ENCODE data around the gene BANF1.

The BANF1 gene

GRCh38 chr11:66001942-66002647 lies at the start of gene BANF1, which contains the start of gene EIF1AD:
Gene BANF1 (plus strand): TSS chr11:66002503. CDS start chr11:66003251, 748 bp downstream.
Gene EIF1AD (minus strand): TSS chr11:66002157. CDS start chr11:66000389, 1,768 bp downstream.
- FAIRE-seq (no peak), DNase-seq (ENCODE audit: insufficient read length, low spot score) (peak; percentile 83)
- peak; percentile 91 for TF ChIP-seq POLR2A (IDR thresholded peaks at IDR 0.05; ENCODE audit: low read depth, low read length)

- no peak for FAIRE-seq
- DNase-seq (ENCODE audit: insufficient read length, low spot score): no peak
- TF ChIP-seq POLR2A (IDR thresholded peaks at IDR 0.05; ENCODE audit: low read depth, low read length): no peak
Observed at GRCh38 chr11:65953471-65953870, 48.8 kb upstream of the BANF1 start.

GRCh38 chr11:65954771-65955170 lies 47.5 kb upstream of the BANF1 start:
- FAIRE-seq (no peak), DNase-seq (ENCODE audit: insufficient read length, low spot score) (no peak)
- no peak for TF ChIP-seq POLR2A (IDR thresholded peaks at IDR 0.05; ENCODE audit: low read depth, low read length)

- DNase-seq (ENCODE audit: insufficient read length, low spot score) (no peak), FAIRE-seq (no peak)
- TF ChIP-seq POLR2A (IDR thresholded peaks at IDR 0.05; ENCODE audit: low read depth, low read length): no peak
Observed at GRCh38 chr11:65958291-65958690, 44.0 kb upstream of the BANF1 start.

GRCh38 chr11:65958774-65959420 lies 43.4 kb upstream of the BANF1 start:
- DNase-seq (ENCODE audit: insufficient read length, low spot score) (no peak), FAIRE-seq (no peak)
- TF ChIP-seq POLR2A (IDR thresholded peaks at IDR 0.05; ENCODE audit: low read depth, low read length): no peak

GRCh38 chr11:65960824-65961266 lies 41.5 kb upstream of the BANF1 start:
- FAIRE-seq (no peak), DNase-seq (ENCODE audit: insufficient read length, low spot score) (no peak)
- TF ChIP-seq POLR2A (IDR thresholded peaks at IDR 0.05; ENCODE audit: low read depth, low read length): no peak

- FAIRE-seq: no peak
- DNase-seq (ENCODE audit: insufficient read length, low spot score): peak; percentile 99
- TF ChIP-seq POLR2A (IDR thresholded peaks at IDR 0.05; ENCODE audit: low read depth, low read length): no peak; the same call in none of the 2 replicates
Observed at GRCh38 chr11:65961267-65962140, 40.8 kb upstream of the BANF1 start, which contains the start of gene SART1. Gene SART1 (plus strand): TSS chr11:65961734. CDS start chr11:65961781, 47 bp downstream.

- TF ChIP-seq POLR2A (IDR thresholded peaks at IDR 0.05; ENCODE audit: low read depth, low read length): no peak
- FAIRE-seq (no peak), DNase-seq (ENCODE audit: insufficient read length, low spot score) (no peak)
Observed at GRCh38 chr11:65962141-65962564, 40.1 kb upstream of the BANF1 start.

GRCh38 chr11:65964906-65965305 lies 37.4 kb upstream of the BANF1 start:
- FAIRE-seq: no peak
- DNase-seq (ENCODE audit: insufficient read length, low spot score): no peak
- no peak for TF ChIP-seq POLR2A (IDR thresholded peaks at IDR 0.05; ENCODE audit: low read depth, low read length)

- FAIRE-seq: no peak
- no peak for TF ChIP-seq POLR2A (IDR thresholded peaks at IDR 0.05; ENCODE audit: low read depth, low read length)
- no peak for DNase-seq (ENCODE audit: insufficient read length, low spot score)
Observed at GRCh38 chr11:65965986-65966762, 36.1 kb upstream of the BANF1 start.

- no peak for TF ChIP-seq POLR2A (IDR thresholded peaks at IDR 0.05; ENCODE audit: low read depth, low read length)
- FAIRE-seq (no peak), DNase-seq (ENCODE audit: insufficient read length, low spot score) (no peak)
Observed at GRCh38 chr11:65967329-65967934, 34.9 kb upstream of the BANF1 start.

- DNase-seq (ENCODE audit: insufficient read length, low spot score): no peak
- no peak for FAIRE-seq
Observed at GRCh38 chr11:65968600-65969482, 33.5 kb upstream of the BANF1 start.

More at GRCh38 chr11:65968600-65969482, 33.5 kb upstream of the BANF1 start:
- no peak for TF ChIP-seq POLR2A (IDR thresholded peaks at IDR 0.05; ENCODE audit: low read depth, low read length)

Measured in H54 (cell line).